Cardiac muscle cell (in vitro differentiated cells and primary cell): ENCODE data around the gene ST8SIA4. TPM values are rescaled to one million over a fixed set of nuclear protein-coding genes. Genes with fewer than 3 reads are reported as not detected.

ENCODE experiments used
- DNase-seq, 2 donors: peaks; one replicate each; pipeline versions ENCODE4 v3.0.0 to v3.0.0-alpha.2; 2010 to 2017; ENCODE audit warnings: low read depth in 1 of 2, low spot score in 1 of 2
- H3K27ac ChIP-seq: fragments of 200-600 bp; sonication (generic); 2 replicates; pipeline ENCODE4 v1.5.1; 2016
- H3K27me3 ChIP-seq: fragments of 200-600 bp; sonication (generic); 2 replicates; pipeline ENCODE4 v1.6.0; 2016; ENCODE audit warnings: control low read depth
- H3K36me3 ChIP-seq: fragments of 200-600 bp; sonication (generic); 2 replicates; pipeline ENCODE4 v1.5.1; 2016; ENCODE audit warnings: control low read depth
- H3K4me1 ChIP-seq: fragments of 200-600 bp; sonication (generic); 2 replicates; pipeline ENCODE4 v1.8.1; 2017; ENCODE audit warnings: low read depth, mild to moderate bottlenecking, mixed run types
- H3K4me3 ChIP-seq: fragments of 200-600 bp; sonication (generic); 2 replicates; pipeline ENCODE4 v1.5.1; 2016; ENCODE audit warnings: mild to moderate bottlenecking
- H3K9me3 ChIP-seq: fragments of 200-600 bp; sonication (generic); 2 replicates; pipeline ENCODE4 v1.5.1; 2017; ENCODE audit warnings: low read depth, mild to moderate bottlenecking, control low read depth
- polyA plus RNA-seq: library from polyadenylated mRNA; unstranded; fragments of >200 nt; fragmentation: Nextera tagmentation; extraction: Ambion mirVana; gene quantifications from 2 replicates; pipeline ENCODE4 v1.2.1, GENCODE V29; 2016
- total RNA-seq: library from RNA; depleted of rRNA; stranded (reverse); fragments of >200 nt; gene quantifications from 2 replicates; pipeline ENCODE4 v1.2.3, GENCODE V29; 2016
- TF ChIP-seq, protein P1 (sequence below): IDR thresholded peaks from 2 replicates; pipeline ENCODE4 v1.5.1; 2012; ENCODE audit warnings: low read depth, mild to moderate bottlenecking, low read length

ST8SIA4 gene
- total and polyA plus RNA-seq, 2 experiments from 2014 or later = 0.02 to 0.06 TPM

DNA sequence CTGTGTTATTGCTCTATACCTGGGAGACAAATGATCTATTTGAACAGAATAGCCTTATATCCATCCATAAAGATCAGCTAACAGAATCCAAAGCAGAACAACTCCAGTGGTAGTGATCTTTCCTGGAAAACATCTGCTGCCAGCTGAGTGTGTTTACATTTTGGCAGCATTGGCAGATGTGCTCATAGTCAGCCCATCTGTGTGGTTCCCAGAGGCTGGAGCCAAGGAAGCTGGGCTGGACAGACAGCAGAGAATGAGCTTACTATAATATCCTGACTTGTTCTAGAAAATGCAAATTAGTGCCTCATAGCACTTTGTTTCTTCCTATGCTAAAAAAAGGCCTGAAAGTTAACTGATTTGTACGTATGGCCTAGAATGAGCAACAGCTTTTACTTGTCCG, 99.7 kb downstream of the ST8SIA4 start:
- H3K4me1 ChIP-seq = no peaks in the 10 kb centered on the region
- H3K27me3 ChIP-seq = no peaks in the 10 kb centered on the region

DNA sequence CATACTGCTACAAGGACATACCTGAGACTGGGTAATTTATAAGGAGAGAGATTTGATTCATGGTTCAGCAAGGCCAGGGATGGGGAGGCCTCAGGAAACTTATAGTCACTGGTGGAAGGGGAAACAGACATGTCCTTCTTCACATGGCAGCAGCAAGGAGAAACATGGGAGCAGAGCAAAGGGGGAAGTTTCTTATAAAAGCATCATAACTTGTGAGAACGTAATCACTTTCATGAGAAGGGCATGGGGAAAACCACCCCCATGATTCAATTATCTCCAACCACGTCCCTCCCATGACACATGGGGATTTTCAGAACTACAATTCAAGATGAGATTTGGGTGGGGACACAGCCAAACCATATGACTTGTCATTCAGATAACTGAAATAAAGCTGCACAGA, 100.9 kb downstream of the ST8SIA4 start:
- no peaks in the 10 kb centered on the region for H3K36me3 ChIP-seq
- no peak overlapping the region for H3K27ac ChIP-seq
- H3K9me3 ChIP-seq = no peaks in the 10 kb centered on the region
- TF ChIP-seq, protein P1, sequence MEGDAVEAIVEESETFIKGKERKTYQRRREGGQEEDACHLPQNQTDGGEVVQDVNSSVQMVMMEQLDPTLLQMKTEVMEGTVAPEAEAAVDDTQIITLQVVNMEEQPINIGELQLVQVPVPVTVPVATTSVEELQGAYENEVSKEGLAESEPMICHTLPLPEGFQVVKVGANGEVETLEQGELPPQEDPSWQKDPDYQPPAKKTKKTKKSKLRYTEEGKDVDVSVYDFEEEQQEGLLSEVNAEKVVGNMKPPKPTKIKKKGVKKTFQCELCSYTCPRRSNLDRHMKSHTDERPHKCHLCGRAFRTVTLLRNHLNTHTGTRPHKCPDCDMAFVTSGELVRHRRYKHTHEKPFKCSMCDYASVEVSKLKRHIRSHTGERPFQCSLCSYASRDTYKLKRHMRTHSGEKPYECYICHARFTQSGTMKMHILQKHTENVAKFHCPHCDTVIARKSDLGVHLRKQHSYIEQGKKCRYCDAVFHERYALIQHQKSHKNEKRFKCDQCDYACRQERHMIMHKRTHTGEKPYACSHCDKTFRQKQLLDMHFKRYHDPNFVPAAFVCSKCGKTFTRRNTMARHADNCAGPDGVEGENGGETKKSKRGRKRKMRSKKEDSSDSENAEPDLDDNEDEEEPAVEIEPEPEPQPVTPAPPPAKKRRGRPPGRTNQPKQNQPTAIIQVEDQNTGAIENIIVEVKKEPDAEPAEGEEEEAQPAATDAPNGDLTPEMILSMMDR = no peak
- no peaks in the 10 kb centered on the region for H3K4me1 ChIP-seq
- H3K4me3 ChIP-seq = no peak overlapping the region
- no peak for DNase-seq
- no peaks in the 10 kb centered on the region for H3K27me3 ChIP-seq

More for the DNA sequence above, 99.7 kb downstream of the ST8SIA4 start:
- H3K4me3 ChIP-seq = no peak overlapping the region
- no peaks in the 10 kb centered on the region for H3K9me3 ChIP-seq
- peak in 1 of 2 donors; percentile 15 for DNase-seq
- H3K27ac ChIP-seq = no peak overlapping the region
- TF ChIP-seq, protein P1 = no peak
- no peaks in the 10 kb centered on the region for H3K36me3 ChIP-seq

DNA sequence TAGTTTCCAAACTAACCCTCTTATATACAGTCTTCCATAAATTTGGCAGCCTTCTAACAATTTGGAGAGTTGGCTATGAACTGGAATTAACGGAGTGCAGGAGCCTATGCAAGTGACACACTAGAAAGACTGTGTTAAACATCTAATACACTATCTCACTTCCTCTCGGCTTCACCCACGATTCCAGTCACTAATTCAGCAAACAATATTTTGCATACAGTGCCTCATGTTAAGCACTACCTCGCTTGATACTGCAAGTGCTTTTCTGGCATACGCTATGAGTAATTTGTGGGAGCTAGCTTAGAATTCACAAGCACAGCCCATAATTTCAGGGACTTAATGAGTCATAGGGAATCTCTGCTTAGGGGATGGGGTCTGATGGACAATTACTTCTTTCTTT, 102.5 kb downstream of the ST8SIA4 start:
- Histone ChIP-seq H3K36me3 (no peaks in the 10 kb centered on the region), H3K4me1 (no peaks in the 10 kb centered on the region), H3K27ac (no peak overlapping the region), H3K9me3 (no peaks in the 10 kb centered on the region), H3K4me3 (no peak overlapping the region), H3K27me3 (no peaks in the 10 kb centered on the region)
- DNase-seq = no peak
- TF ChIP-seq, protein P1 = no peak

DNA sequence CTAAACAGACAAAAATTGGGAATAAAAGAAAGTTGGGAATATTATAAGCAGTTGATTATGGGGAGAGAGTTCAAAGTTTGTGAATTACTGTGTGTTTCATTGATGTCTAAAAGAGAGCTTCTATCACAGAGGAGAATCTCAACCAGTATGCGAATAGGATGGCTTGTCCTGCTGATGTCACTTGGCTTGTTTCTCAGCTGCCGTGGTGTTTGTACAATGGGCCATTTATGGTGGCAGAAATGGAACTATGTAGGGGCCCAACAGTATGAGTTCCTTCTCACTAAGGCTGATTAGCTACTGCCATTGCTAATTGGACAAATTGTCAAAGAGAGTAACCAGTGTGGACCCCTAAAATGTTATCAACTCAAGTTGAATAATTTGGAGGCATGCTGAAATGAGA, 103.9 kb downstream of the ST8SIA4 start:
- TF ChIP-seq, protein P1 = no peak
- Histone ChIP-seq H3K4me1 (no peaks in the 10 kb centered on the region), H3K36me3 (no peaks in the 10 kb centered on the region), H3K27me3 (no peaks in the 10 kb centered on the region), H3K9me3 (no peaks in the 10 kb centered on the region), H3K27ac (no peak overlapping the region), H3K4me3 (no peak overlapping the region)
- DNase-seq = no peak

DNA sequence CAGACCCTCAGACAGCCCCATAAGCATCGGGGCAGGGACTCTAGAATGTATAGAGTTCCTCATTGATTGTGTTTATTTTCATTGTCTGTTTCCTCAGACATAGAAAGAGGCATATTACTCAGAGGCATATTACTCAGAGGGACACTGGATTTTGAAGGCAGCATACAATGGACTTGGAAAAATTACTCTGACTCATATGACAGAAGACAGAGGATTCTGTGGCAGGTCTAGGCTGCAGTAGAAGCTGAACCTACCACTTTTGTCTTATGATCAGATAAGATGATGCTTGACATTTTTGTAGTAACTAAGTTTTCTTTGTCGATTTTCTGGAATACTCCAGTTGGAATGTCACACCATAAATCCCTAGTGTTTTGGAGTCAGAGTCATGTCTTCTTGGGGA, 105.2 kb downstream of the ST8SIA4 start:
- Histone ChIP-seq H3K36me3 (no peaks in the 10 kb centered on the region), H3K27me3 (no peaks in the 10 kb centered on the region), H3K27ac (no peak overlapping the region), H3K9me3 (no peaks in the 10 kb centered on the region), H3K4me3 (no peak overlapping the region), H3K4me1 (no peaks in the 10 kb centered on the region)
- peak in 1 of 2 donors; percentile 19 for DNase-seq
- TF ChIP-seq, protein P1 = no peak

DNA sequence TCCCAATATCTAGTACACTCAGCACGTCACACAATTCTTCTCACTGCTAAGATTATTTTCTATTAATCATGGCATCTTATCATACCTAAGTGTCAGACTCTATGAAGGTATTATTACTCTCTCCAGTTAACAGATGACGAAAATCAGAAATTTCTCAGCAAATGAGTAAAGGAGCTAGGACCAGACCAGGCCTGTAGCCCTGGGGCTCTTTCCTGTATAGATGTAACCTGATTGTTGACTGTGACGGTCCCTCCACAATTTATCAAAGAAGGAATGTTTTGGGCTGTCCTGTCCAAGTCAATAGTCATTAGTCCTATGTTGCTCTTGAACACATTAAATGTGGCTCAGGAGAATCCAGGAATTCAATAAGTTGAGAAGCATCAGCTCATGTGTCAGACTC, 106.2 kb downstream of the ST8SIA4 start:
- Histone ChIP-seq H3K27me3 (no peaks in the 10 kb centered on the region), H3K4me3 (no peak overlapping the region), H3K27ac (no peak overlapping the region), H3K36me3 (no peaks in the 10 kb centered on the region), H3K9me3 (no peaks in the 10 kb centered on the region), H3K4me1 (no peaks in the 10 kb centered on the region)
- no peak for DNase-seq
- TF ChIP-seq, protein P1 = no peak
